HepG2 (cell line): ENCODE data around the gene DNAJA1. TPM values are rescaled to one million over a fixed set of nuclear protein-coding genes. Genes with fewer than 3 reads are reported as not detected.

Source experiments
- ATF7-NPFF ChIP-seq: sonication (generic); formaldehyde crosslinking; IDR thresholded peaks from 2 replicates; pipeline ENCODE4 v1.8.1; 2023; ENCODE audit warnings: mild to moderate bottlenecking, low read depth, missing genetic modification reagents, moderate library complexity
- KLF12 ChIP-seq: sonication (generic); formaldehyde crosslinking; IDR thresholded peaks from 2 replicates; pipeline ENCODE4 v1.4.0; 2020; ENCODE audit warnings: missing genetic modification reagents, borderline replicate concordance
- NONO ChIP-seq, 2 experiments: fragments of 450-650 bp in 1 of 2; sonication (generic) in 1 of 2; formaldehyde crosslinking in 1 of 2; IDR thresholded peaks in 1 of 2; conservative IDR thresholded peaks in 1 of 2; 2 replicates each; pipeline versions ENCODE4 v1.6.1 to v1.8.0; 2017 to 2022; ENCODE audit warnings: mild to moderate bottlenecking in 1 of 2, missing genetic modification reagents in 1 of 2, moderate library complexity in 1 of 2
- SMARCC2 ChIP-seq: fragments of 450-650 bp; IDR thresholded peaks from 2 replicates; pipeline ENCODE4 v1.6.1; 2017; ENCODE audit warnings: antibody characterized with exemption, mild to moderate bottlenecking
- SP4 ChIP-seq: sonication (generic); formaldehyde crosslinking; IDR thresholded peaks from 2 replicates; pipeline ENCODE4 v1.8.1; 2023; ENCODE audit warnings: mild to moderate bottlenecking, missing genetic modification reagents
- ZMYM3 ChIP-seq: sonication (generic); formaldehyde crosslinking; IDR thresholded peaks from 2 replicates; pipeline ENCODE4 v1.5.1; 2020; ENCODE audit warnings: mild to moderate bottlenecking, missing genetic modification reagents
- ZNF484 ChIP-seq: sonication (generic); formaldehyde crosslinking; IDR thresholded peaks from 2 replicates; pipeline ENCODE4 v1.5.1; 2020; ENCODE audit warnings: mild to moderate bottlenecking, low read depth, missing genetic modification reagents, borderline replicate concordance
- ZNF703 ChIP-seq: sonication (generic); formaldehyde crosslinking; IDR thresholded peaks from 2 replicates; pipeline ENCODE4 v1.5.1; 2020; ENCODE audit warnings: missing genetic modification reagents, mild to moderate bottlenecking, moderate library complexity, borderline replicate concordance
- polyA plus RNA-seq, 8 experiments: library from polyadenylated mRNA; depleted of rRNA in 3 of 8; stranded (reverse) in 7 of 8; unstranded in 1 of 8; fragments of >200 nt; fragmentation: Illumina TruSeq in 4 of 8; extraction: Trizol in 4 of 8; gene quantifications; 2 replicates each; pipeline versions ENCODE4 v1.2.1 to v1.2.3, GENCODE V29; 2011 to 2016; ENCODE audit warnings: low read depth in 4 of 8, missing spikeins in 1 of 8, mixed read lengths in 1 of 8; ENCODE audit not compliant: insufficient read depth in 1 of 8
- total RNA-seq, 5 experiments: library from RNA; depleted of rRNA; stranded (reverse); fragments of >200 nt; fragmentation: Illumina TruSeq; extraction: Trizol; gene quantifications; 2 replicates each; pipeline ENCODE4 v1.2.3, GENCODE V29; 2016; ENCODE audit warnings: low read depth in 1 of 5
- TF ChIP-seq, protein P1 (sequence below): sonication (generic); formaldehyde crosslinking; IDR thresholded peaks from 2 replicates; pipeline ENCODE4 v1.8.1; 2022; ENCODE audit warnings: low read depth, mild to moderate bottlenecking, missing genetic modification reagents
- TF ChIP-seq, protein P2 (sequence below): sonication (generic); formaldehyde crosslinking; IDR thresholded peaks from 2 replicates; pipeline ENCODE4 v1.5.1; 2020; ENCODE audit warnings: missing genetic modification reagents, mild to moderate bottlenecking, borderline replicate concordance
- TF ChIP-seq, protein P3 (sequence below): sonication (generic); formaldehyde crosslinking; IDR thresholded peaks from 2 replicates; pipeline ENCODE4 v1.5.0; 2020; ENCODE audit warnings: mild to moderate bottlenecking, missing genetic modification reagents, borderline replicate concordance
- TF ChIP-seq, protein P4 (sequence below): sonication (generic); formaldehyde crosslinking; IDR thresholded peaks from 2 replicates; pipeline ENCODE4 v1.5.0; 2020; ENCODE audit warnings: missing genetic modification reagents
- TF ChIP-seq, protein P5 (sequence below): sonication (generic); formaldehyde crosslinking; IDR thresholded peaks from 2 replicates; pipeline ENCODE4 v1.9.0; 2021; ENCODE audit warnings: missing genetic modification reagents, borderline replicate concordance

The DNAJA1 gene
- total and polyA plus RNA-seq, 2 of the 13 experiments (the other 11 are each of a cell fraction or from before 2014, with no cell fraction given): 95.9 to 306 TPM

DNA sequence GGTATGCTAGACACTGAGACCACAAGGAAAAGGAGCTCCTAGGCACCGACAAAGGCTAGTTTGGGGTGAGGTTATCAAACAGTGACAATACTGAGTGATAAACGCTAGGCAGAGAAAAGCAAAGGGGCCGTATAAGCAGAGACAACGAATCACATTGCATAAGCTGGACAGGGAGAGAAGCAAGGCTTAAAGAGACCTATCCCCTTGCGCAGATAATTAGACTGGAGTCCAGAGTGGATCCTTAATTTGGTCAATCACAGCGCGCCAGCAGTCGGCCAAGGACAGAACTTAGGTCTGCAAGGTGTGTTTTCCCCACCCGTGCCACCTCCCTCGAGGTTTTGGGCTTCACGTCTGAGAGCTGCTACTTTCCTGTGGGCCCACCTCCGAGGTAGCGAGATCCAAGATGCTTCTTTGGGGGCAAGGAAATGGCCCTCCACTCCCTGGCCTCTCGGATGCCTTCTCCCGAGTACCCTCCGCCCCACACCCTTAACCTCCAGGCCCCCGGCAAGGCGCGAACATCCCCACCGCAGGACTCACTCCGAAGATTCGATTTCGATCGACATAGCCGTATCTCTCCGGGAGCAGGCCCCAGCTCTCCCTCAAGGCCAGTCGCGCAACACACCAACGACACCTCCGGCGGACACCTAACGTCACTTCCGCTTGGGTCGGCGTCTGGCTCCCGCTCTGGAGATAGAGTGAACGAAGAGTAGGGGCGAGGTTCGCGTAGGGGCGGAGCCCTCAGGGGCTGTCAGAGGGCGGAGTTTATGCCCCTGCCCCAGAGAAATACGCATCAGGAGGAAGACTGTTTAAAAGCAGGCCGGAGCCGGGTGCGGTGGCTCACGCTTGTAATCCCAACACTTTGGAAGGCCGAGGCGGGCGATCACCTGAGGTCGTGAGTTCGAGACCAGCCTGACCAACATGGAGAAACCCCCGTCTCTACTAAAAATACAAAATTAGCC, 51.3 kb downstream of the DNAJA1 start, which contains the start of gene SMU1 (continued):
- TF ChIP-seq, protein P1, sequence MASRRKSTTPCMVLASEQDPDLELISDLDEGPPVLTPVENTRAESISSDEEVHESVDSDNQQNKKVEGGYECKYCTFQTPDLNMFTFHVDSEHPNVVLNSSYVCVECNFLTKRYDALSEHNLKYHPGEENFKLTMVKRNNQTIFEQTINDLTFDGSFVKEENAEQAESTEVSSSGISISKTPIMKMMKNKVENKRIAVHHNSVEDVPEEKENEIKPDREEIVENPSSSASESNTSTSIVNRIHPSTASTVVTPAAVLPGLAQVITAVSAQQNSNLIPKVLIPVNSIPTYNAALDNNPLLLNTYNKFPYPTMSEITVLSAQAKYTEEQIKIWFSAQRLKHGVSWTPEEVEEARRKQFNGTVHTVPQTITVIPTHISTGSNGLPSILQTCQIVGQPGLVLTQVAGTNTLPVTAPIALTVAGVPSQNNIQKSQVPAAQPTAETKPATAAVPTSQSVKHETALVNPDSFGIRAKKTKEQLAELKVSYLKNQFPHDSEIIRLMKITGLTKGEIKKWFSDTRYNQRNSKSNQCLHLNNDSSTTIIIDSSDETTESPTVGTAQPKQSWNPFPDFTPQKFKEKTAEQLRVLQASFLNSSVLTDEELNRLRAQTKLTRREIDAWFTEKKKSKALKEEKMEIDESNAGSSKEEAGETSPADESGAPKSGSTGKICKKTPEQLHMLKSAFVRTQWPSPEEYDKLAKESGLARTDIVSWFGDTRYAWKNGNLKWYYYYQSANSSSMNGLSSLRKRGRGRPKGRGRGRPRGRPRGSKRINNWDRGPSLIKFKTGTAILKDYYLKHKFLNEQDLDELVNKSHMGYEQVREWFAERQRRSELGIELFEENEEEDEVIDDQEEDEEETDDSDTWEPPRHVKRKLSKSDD: 0 out of 2 replicates have a peak, but pooled peaks have one; percentile 49
- TF ChIP-seq NONO (IDR thresholded peaks at IDR 0.05): no peak
- no peak; the same call in 1 of the 2 replicates for TF ChIP-seq NONO (CRISPR knock-in tag; conservative IDR thresholded peaks at IDR 0.05)
- TF ChIP-seq, protein P2, sequence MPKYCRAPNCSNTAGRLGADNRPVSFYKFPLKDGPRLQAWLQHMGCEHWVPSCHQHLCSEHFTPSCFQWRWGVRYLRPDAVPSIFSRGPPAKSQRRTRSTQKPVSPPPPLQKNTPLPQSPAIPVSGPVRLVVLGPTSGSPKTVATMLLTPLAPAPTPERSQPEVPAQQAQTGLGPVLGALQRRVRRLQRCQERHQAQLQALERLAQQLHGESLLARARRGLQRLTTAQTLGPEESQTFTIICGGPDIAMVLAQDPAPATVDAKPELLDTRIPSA (CRISPR knock-in tag): peak; percentile 28; the same call in 1 of the 2 replicates
- TF ChIP-seq, protein P3, sequence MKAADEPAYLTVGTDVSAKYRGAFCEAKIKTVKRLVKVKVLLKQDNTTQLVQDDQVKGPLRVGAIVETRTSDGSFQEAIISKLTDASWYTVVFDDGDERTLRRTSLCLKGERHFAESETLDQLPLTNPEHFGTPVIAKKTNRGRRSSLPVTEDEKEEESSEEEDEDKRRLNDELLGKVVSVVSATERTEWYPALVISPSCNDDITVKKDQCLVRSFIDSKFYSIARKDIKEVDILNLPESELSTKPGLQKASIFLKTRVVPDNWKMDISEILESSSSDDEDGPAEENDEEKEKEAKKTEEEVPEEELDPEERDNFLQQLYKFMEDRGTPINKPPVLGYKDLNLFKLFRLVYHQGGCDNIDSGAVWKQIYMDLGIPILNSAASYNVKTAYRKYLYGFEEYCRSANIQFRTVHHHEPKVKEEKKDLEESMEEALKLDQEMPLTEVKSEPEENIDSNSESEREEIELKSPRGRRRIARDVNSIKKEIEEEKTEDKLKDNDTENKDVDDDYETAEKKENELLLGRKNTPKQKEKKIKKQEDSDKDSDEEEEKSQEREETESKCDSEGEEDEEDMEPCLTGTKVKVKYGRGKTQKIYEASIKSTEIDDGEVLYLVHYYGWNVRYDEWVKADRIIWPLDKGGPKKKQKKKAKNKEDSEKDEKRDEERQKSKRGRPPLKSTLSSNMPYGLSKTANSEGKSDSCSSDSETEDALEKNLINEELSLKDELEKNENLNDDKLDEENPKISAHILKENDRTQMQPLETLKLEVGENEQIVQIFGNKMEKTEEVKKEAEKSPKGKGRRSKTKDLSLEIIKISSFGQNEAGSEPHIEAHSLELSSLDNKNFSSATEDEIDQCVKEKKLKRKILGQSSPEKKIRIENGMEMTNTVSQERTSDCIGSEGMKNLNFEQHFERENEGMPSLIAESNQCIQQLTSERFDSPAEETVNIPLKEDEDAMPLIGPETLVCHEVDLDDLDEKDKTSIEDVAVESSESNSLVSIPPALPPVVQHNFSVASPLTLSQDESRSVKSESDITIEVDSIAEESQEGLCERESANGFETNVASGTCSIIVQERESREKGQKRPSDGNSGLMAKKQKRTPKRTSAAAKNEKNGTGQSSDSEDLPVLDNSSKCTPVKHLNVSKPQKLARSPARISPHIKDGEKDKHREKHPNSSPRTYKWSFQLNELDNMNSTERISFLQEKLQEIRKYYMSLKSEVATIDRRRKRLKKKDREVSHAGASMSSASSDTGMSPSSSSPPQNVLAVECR (CRISPR knock-in tag): peak; percentile 86
- peak; percentile 79 for TF ChIP-seq SP4
- TF ChIP-seq ZNF484: no peak
- TF ChIP-seq, protein P4, sequence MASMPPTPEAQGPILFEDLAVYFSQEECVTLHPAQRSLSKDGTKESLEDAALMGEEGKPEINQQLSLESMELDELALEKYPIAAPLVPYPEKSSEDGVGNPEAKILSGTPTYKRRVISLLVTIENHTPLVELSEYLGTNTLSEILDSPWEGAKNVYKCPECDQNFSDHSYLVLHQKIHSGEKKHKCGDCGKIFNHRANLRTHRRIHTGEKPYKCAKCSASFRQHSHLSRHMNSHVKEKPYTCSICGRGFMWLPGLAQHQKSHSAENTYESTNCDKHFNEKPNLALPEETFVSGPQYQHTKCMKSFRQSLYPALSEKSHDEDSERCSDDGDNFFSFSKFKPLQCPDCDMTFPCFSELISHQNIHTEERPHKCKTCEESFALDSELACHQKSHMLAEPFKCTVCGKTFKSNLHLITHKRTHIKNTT (CRISPR knock-in tag): no peak
- TF ChIP-seq, protein P5, sequence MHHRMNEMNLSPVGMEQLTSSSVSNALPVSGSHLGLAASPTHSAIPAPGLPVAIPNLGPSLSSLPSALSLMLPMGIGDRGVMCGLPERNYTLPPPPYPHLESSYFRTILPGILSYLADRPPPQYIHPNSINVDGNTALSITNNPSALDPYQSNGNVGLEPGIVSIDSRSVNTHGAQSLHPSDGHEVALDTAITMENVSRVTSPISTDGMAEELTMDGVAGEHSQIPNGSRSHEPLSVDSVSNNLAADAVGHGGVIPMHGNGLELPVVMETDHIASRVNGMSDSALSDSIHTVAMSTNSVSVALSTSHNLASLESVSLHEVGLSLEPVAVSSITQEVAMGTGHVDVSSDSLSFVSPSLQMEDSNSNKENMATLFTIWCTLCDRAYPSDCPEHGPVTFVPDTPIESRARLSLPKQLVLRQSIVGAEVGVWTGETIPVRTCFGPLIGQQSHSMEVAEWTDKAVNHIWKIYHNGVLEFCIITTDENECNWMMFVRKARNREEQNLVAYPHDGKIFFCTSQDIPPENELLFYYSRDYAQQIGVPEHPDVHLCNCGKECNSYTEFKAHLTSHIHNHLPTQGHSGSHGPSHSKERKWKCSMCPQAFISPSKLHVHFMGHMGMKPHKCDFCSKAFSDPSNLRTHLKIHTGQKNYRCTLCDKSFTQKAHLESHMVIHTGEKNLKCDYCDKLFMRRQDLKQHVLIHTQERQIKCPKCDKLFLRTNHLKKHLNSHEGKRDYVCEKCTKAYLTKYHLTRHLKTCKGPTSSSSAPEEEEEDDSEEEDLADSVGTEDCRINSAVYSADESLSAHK: no peak
- TF ChIP-seq KLF12 (CRISPR knock-in tag): peak; percentile 78; the same call in 1 of the 2 replicates
- peak; percentile 91 for TF ChIP-seq ZMYM3 (CRISPR knock-in tag)
- no peak; the same call in 1 of the 2 replicates for TF ChIP-seq ATF7-NPFF (CRISPR knock-in tag)
- TF ChIP-seq ZNF703: no peak
- no peak for TF ChIP-seq SMARCC2
